Thyroid gland (tissue), 4 donors: ENCODE measurements around the gene AHNAK2. TPM values are rescaled to one million over a fixed set of nuclear protein-coding genes. Genes with fewer than 3 reads are reported as not detected.

ENCODE experiments used
- DNase-seq, 2 donors: peaks; one replicate each; pipeline ENCODE4 v3.0.0-alpha.2; 2019
- H3K27ac ChIP-seq, 3 donors: fragments of 200-600 bp; sonication (generic); 1 replicate in 2 of 3; 2 replicates in 1 of 3; pipeline ENCODE4 v1.5.1; 2016 to 2019; ENCODE audit warnings: mild to moderate bottlenecking in 1 of 3, moderate library complexity in 1 of 3
- H3K27me3 ChIP-seq: fragments of 200-600 bp; sonication (generic); one replicate; pipeline ENCODE4 v1.5.1; 2019
- H3K36me3 ChIP-seq, 2 donors: fragments of 200-600 bp; sonication (generic); one replicate each; pipeline ENCODE4 v1.5.1; 2016 to 2019
- H3K4me1 ChIP-seq, 2 donors: fragments of 200-600 bp; sonication (generic); one replicate each; pipeline ENCODE4 v1.5.1; 2017 to 2019
- H3K4me3 ChIP-seq, 3 donors: fragments of 200-600 bp; sonication (generic); replicated peaks in 1 of 3; 1 replicate in 2 of 3; 2 replicates in 1 of 3; pipeline ENCODE4 v1.5.1; 2016; ENCODE audit warnings: mild to moderate bottlenecking in 1 of 3
- H3K9me3 ChIP-seq: fragments of 200-600 bp; sonication (generic); one replicate; pipeline ENCODE4 v1.5.1; 2017
- POLR2A ChIP-seq, 2 donors: fragments of 450-650 bp; IDR thresholded peaks; one replicate each; pipeline ENCODE4 v1.6.1; 2017; ENCODE audit warnings: antibody characterized with exemption in 2 of 2, mild to moderate bottlenecking in 2 of 2, moderate library complexity in 1 of 2
- WGBS, 2 donors: methylation state at CpG; one replicate each; pipeline ENCODE4 v1.1.5; 2017; 5-methylcytosine and 5-hydroxymethylcytosine counted together
- intact Hi-C: fragments of 100-400 bp; cut with DNase I; formaldehyde crosslinking; loops from one replicate; pipeline ENCODE4 v1.15.1; 2023
- total RNA-seq, 4 donors: library from RNA; depleted of rRNA; stranded (reverse); fragments of >200 nt; gene quantifications; one replicate each; pipeline ENCODE4 v1.2.3, GENCODE V29; 2016
- TF ChIP-seq, protein P1 (sequence below), 6 experiments: fragments of 200-600 bp in 3 of 6; fragments of 450-650 bp in 3 of 6; sonication (generic) in 3 of 6; IDR thresholded peaks; one replicate each; pipeline ENCODE4 v1.5.1; 2016 to 2019; ENCODE audit warnings: antibody characterized with exemption in 6 of 6, mild to moderate bottlenecking in 2 of 6, inconsistent platforms in 1 of 6, moderate library complexity in 1 of 6

Gene AHNAK2
- total RNA-seq, 4 donors from 2014 or later: 3.7 to 12.5 (median 6.9) TPM

DNA sequence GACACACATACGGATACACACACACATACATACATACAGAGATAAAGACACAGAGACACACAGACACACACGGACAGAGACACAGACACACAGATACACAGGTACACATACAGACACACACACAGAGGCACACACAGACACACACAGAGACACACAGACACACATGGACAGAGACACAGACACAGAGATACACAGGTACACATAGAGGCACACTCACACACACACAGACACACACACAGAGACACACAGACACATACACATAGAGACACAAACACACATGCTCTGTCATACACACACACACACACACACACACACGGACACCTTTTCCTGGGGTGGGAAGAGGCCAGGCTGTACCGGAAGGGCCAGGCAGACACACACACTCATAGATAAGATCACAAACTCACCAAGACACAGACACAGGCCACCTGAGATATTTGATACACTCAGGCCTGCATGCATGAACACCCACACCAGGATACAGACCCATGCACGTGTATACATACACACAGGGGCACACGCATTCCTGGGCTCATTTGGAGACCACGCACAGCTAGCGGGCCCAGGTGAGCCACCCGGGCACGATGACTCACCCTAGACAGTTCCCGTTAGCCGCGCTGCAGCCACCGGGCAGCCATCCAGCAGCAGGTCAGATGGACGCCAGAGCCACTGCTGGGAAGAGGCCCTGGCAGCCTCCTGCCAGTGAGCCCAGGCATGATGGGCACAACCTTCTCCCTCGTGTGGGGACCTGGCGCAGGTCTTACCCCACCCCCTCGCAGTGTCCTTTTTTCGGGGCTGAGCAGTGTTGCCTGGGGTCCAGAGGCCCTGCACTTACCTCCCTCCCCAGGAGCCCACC is 1.8 kb upstream of the AHNAK2 start:
- intact Hi-C loops: loop anchor here (5.0 to 10.0 kb wide), 2 partner anchors 107 to 155 kb away; no protein-coding TSS in a partner anchor
- no peak overlapping the region for H3K4me3 ChIP-seq
- TF ChIP-seq POLR2A (IDR thresholded peaks at IDR 0.05): no peak
- TF ChIP-seq, protein P1, sequence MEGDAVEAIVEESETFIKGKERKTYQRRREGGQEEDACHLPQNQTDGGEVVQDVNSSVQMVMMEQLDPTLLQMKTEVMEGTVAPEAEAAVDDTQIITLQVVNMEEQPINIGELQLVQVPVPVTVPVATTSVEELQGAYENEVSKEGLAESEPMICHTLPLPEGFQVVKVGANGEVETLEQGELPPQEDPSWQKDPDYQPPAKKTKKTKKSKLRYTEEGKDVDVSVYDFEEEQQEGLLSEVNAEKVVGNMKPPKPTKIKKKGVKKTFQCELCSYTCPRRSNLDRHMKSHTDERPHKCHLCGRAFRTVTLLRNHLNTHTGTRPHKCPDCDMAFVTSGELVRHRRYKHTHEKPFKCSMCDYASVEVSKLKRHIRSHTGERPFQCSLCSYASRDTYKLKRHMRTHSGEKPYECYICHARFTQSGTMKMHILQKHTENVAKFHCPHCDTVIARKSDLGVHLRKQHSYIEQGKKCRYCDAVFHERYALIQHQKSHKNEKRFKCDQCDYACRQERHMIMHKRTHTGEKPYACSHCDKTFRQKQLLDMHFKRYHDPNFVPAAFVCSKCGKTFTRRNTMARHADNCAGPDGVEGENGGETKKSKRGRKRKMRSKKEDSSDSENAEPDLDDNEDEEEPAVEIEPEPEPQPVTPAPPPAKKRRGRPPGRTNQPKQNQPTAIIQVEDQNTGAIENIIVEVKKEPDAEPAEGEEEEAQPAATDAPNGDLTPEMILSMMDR (IDR thresholded peaks at IDR 0.05): no peak
- H3K27me3 ChIP-seq: no peaks in the 10 kb centered on the region
- H3K4me1 ChIP-seq: peaks cover 18 to 58% of the 10 kb centered on the region in 2 donors
- no peaks in the 10 kb centered on the region for H3K9me3 ChIP-seq
- H3K27ac ChIP-seq: no peak overlapping the region
- WGBS, 2 donors: 32 to 40% methylated on average over 12 to 18 of the region's 19 CpGs
- H3K36me3 ChIP-seq: no peaks in the 10 kb centered on the region
- DNase-seq: peak; percentile 90 to 91

DNA sequence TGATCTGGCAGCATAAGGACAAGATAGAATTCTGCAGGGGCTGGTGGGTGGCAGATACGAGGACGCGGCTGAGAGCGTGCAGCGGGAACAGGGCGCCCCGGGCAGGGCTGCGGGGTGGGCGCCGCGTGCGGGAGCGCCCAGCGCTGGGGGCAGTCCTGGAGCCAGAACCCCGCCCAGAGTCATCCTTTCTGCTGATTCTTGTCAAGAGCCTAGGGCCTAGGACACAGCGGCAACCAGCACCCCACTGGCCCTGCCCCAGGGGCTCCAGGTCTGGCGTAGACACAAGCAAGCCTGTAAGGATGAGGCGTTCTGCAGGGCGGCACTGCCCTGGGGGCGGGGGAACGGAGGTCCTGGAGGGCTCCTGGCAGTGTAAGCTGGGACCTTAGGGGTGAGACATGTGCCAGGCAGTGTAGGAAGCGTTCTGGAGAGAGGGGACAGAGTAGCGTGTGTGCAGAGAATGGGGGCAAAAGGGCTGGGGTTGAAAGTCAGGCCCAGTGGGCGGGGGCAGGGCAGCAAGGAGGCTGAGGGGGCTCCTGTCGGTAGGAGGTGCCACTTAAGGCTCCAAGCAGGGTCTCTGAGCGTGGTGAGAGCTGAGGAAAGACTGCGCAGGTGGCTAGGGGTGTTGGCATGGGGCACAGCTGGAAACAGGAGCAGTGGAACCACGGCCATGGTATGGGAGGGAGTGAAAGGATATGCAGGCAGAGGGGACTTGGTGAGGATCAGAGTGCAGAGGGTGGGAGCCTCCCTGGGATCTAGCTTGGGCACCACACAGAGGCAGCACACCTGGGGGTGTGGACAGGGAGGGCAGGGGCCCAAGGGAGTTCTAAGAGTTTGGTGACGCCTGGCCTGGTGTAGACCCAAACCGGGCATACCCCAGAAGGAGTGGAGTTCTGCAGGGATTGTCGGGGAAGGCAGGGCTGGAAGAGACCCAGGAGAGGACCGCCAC is 845 bp upstream of the AHNAK2 start:
- no peaks in the 10 kb centered on the region for H3K9me3 ChIP-seq
- peak overlapping the region in 1 of 3 donors; percentile 26 for H3K4me3 ChIP-seq
- no peak overlapping the region for H3K27ac ChIP-seq
- TF ChIP-seq, protein P1 (IDR thresholded peaks at IDR 0.05): no peak
- no peak for TF ChIP-seq POLR2A (IDR thresholded peaks at IDR 0.05)
- no peak for DNase-seq
- WGBS, 2 donors: 69 to 87% methylated on average over 16 to 30 of the region's 32 CpGs
- peaks cover 28 to 67% of the 10 kb centered on the region in 2 donors for H3K4me1 ChIP-seq
- H3K36me3 ChIP-seq: no peaks in the 10 kb centered on the region
- no peaks in the 10 kb centered on the region for H3K27me3 ChIP-seq
- intact Hi-C loops: loop anchor here (5.0 to 10.0 kb wide), 2 partner anchors 108 to 154 kb away; no protein-coding TSS in a partner anchor

DNA sequence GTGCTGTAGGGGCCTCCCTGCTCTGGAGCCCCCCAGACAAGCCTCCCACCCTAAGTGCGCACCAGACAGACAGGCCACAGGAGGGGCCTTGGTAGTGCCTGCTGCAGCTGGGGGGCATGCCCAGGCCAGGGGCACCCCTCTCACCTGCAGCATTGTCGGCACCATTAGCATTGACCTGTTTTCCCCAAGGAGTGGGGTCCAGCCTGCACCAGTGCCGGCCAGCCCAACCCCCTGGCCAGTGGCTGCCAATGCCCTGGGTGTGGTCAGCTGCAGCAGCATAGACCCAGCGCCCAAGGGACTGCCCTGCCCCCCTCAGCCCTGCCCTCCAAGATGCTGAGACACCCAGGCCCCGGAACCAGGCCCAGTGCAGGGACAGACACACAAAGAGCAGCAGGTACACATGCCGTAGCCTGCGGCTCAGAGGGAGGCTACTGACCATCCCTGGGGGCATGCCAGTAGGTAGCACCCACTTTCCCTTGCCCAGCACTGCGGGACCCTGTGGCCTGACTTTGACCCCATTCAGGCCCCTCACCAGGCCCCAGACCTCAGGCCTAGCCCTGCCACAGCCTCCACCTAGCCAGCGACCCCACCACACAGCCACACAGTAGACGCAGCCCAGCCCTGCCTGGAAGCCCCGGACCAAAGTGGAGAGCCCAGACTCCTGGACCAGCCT is 1.0 kb downstream of the AHNAK2 start:
- no peak for DNase-seq
- TF ChIP-seq, protein P1 (IDR thresholded peaks at IDR 0.05): no peak
- no peak for TF ChIP-seq POLR2A (IDR thresholded peaks at IDR 0.05)
- Histone ChIP-seq H3K9me3 (no peaks in the 10 kb centered on the region), H3K27ac (no peak overlapping the region), H3K4me3 (no peak overlapping the region), H3K27me3 (no peaks in the 10 kb centered on the region), H3K4me1 (peaks cover 46 to 86% of the 10 kb centered on the region in 2 donors), H3K36me3 (no peaks in the 10 kb centered on the region)
- 71% methylated on average over 2 of the region's 11 CpGs; no CpG with 5 or more reads in 1 of the 2 donors for WGBS, 2 donors
- intact Hi-C loops: loop anchor here (5.0 to 10.0 kb wide), 2 partner anchors 110 to 152 kb away; no protein-coding TSS in a partner anchor

DNA sequence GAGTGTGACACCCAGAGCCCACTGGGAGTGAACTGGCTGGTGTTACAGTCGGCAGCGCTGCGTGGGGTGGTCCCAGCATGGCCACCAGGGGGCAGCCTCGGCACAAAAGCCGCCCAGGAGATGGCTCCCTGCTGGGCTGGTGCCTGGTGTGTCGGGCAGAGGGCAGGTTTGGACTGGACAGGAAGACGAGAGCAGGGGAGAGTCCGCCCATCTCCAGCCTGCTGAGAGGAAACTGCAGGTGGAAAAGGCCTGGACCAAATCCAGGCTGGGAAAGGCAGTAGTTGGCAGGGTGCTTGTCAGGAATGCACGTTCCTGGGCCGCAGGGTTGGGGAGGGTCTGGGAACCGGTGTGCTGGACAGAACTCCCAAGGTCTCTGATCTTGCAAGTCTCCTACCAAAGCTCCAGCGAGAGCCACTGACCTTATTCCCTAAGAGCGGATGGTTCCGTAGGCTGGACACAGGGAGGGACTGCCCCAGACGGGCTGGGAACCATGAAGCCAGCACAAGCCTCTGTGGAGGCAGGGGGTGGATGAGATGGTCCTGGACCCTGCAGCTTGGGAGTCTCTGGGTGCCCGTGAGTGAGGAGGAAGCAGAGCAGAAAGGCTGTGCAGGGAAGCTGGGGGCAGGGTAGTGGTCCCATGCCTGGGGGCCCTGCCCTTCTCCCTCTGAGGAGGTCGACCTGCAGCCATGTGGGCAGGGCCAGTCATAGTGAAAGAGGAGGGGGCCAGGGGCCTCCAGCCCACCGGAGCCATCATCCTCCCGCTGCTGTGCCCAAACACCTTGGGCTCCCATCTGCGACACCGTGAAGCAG is 1.8 kb downstream of the AHNAK2 start:
- no peak overlapping the region for H3K4me3 ChIP-seq
- no peak for TF ChIP-seq POLR2A (IDR thresholded peaks at IDR 0.05)
- TF ChIP-seq, protein P1 (IDR thresholded peaks at IDR 0.05): peak; percentile 84 to 94 (median 88)
- DNase-seq: peak; percentile 86 to 91
- H3K36me3 ChIP-seq: no peaks in the 10 kb centered on the region
- intact Hi-C loops: loop anchor here (5.0 to 10.0 kb wide), 2 partner anchors 111 to 152 kb away; no protein-coding TSS in a partner anchor
- 52 to 53% methylated on average over 12 to 18 of the region's 21 CpGs for WGBS, 2 donors
- peaks cover 52 to 94% of the 10 kb centered on the region in 2 donors for H3K4me1 ChIP-seq
- no peaks in the 10 kb centered on the region for H3K27me3 ChIP-seq
- H3K9me3 ChIP-seq: no peaks in the 10 kb centered on the region
- no peak overlapping the region for H3K27ac ChIP-seq
